ENCODE results near the gene DUSP16.

DUSP16 gene

GRCh38 chr12:12440784-12441428, 121.8 kb downstream of the DUSP16 start:
- no peak for DNase-seq (ENCODE audit: low spot score)

- DNase-seq (ENCODE audit: low spot score): no peak
Observed at GRCh38 chr12:12439636-12440035, 123.0 kb downstream of the DUSP16 start.

- DNase-seq (ENCODE audit: low spot score): no peak
Observed at GRCh38 chr12:12436831-12437345, 125.8 kb downstream of the DUSP16 start.

GRCh38 chr12:12433203-12433731, 129.4 kb downstream of the DUSP16 start:
- DNase-seq (ENCODE audit: low spot score): no peak

- peak; percentile 18 for DNase-seq (ENCODE audit: low spot score)
Observed at GRCh38 chr12:12432364-12432763, 130.3 kb downstream of the DUSP16 start.

- DNase-seq (ENCODE audit: low spot score): no peak
Observed at GRCh38 chr12:12428961-12429657, 133.6 kb downstream of the DUSP16 start.

- no peak for DNase-seq (ENCODE audit: low spot score)
Observed at GRCh38 chr12:12428047-12428446, 134.6 kb downstream of the DUSP16 start.

GRCh38 chr12:12427568-12427967, 135.1 kb downstream of the DUSP16 start:
- no peak for DNase-seq (ENCODE audit: low spot score)

GRCh38 chr12:12425616-12426015, 137.0 kb downstream of the DUSP16 start:
- DNase-seq (ENCODE audit: low spot score): peak; percentile 30

GRCh38 chr12:12425001-12425400, 137.7 kb downstream of the DUSP16 start:
- no peak for DNase-seq (ENCODE audit: low spot score)
